Stimulated activated CD8-positive, alpha-beta memory T cell treated with anti-CD3 and anti-CD28 coated beads, Interleukin-7, amount 100 ng/mL, for 4 hours (primary cell): ENCODE measurements around the gene HADHA.
"Not testable (repeated sequence)": the region's sequence is repeated elsewhere in the genome, so short reads cannot be mapped to it uniquely, and the experiment has no call there.

Experiments
- DNase-seq, 2 donors: peaks; one replicate each; pipeline ENCODE4 v3.0.0-alpha.2; 2020; ENCODE audit warnings: low read depth in 2 of 2

Gene HADHA

DNA sequence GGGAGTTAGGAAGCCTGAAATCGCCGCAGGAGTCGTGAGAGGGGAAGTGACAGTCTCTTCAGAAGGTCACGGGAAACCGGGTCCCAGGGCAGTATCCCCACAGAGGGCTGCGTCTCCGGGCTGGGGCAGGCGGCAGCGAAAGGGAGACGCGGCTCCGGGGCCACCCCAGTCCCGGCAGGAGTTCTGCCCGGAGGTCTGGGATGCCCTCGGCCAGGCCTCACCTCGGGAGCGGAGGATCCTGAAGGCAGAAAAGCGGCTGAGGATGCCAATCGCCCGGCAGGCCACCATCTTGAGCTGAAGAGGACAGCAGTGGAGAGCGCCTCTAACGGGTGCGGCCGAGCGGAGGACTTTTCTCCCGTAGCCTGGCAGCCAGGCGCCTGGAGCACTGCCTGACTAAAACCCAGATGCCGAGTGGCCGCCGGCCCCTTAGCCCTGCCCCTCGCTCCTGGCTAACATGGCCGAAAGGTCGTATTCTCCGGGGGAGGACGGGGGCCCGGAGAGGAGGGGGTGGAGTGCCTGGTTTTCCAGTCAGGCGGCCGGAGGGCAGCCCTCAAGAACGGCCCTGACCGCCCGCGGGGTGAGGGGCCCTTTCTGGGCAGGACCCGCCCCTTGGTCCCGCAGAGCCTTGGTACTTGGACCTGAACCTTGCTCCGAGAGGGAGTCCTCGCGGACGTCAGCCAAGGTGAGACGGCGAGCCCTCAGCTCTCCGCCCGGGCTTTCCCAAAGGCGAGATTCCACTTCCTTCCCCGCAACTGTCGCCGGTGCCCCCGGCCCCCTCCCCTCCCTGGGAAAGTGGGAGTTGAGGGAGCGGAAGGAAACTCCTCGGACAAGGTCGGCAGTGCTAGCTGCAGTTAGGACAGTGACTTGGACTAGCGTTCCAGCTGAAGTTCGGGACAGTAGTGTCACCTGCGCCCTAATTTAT is at the start of gene HADHA, which contains the start of gene HADHB:
HADHA (minus strand) TSS at position 324 of the 922 bp plus-strand sequence; CDS start at position 288, 36 bp downstream.
HADHB (plus strand) TSS at position 631 of the 922 bp plus-strand sequence. CDS start 9,316 bp downstream, outside the sequence.
- peak; percentile 67 to 79 for DNase-seq

DNA sequence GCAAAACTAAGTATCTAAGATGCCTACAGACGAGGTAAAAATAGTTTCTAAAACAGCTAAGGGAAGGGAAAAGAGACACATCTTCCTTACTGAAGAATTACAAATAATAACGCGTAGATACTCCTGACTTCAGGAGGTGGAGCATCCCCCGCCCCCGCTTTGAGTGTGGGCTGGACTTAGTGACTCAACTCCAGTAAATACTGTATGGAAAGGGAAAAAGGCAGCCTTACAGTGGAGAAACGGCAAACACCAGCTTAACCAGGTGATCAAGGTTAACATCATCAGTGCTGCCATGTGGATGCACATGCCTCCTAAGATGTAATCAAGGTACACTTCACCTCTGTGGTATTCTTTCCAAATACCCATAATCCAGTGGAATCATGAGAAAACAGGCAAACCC is 48.2 kb upstream of the HADHA start:
- DNase-seq = no peak

DNA sequence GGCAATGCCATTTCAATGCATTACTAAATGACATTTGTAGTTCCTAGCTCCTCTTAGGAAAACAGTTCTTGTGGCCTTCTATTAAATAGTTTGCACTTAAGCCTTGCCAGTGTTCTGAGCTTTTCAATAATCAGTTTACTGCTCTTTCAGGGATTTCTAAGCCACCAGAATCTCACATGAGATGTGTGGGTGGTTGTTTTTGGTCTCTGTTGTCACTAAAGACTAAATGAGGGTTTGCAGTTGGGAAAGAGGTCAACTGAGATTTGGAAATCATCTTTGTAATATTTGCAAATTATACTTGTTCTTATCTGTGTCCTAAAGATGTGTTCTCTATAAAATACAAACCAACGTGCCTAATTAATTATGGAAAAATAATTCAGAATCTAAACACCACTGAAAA is 45.6 kb upstream of the HADHA start:
- no peak for DNase-seq

DNA sequence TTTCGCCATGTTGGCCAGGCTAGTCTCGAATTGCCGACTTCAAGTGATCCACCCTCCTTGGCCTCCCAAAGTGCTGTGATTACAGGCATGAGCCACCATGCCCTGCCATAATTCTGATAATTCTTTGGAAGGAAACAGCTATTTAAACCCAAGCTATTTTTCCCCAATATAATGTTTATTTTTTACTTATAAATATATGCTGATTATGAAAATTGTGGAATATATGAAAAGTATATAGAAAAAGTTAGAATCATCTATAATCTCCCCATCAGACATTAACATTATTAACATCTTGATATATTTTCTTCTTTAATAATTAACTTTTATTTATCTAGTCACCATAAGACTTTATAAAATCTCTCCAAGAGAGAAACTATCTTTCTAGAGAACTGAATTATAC is 41.5 kb upstream of the HADHA start:
- no peak for DNase-seq

DNA sequence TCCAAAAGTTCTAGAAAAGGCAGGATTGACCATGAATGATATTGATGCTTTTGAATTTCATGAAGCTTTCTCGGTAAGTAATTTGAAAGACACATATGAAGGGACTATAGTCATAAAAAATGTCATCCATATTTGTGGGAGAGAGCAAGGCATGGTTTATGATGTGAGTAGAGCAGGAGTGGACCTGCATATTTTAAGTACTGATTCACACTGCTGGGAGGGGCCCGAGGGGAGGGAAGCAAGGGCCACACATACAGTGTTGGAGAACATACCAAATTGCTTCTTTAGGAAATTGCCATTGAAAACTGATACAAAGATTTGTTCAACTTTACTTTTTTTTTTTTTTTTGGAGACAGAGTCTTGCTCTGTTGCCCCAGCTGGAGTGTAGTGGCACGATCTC is 39.7 kb upstream of the HADHA start:
- no peak for DNase-seq

DNA sequence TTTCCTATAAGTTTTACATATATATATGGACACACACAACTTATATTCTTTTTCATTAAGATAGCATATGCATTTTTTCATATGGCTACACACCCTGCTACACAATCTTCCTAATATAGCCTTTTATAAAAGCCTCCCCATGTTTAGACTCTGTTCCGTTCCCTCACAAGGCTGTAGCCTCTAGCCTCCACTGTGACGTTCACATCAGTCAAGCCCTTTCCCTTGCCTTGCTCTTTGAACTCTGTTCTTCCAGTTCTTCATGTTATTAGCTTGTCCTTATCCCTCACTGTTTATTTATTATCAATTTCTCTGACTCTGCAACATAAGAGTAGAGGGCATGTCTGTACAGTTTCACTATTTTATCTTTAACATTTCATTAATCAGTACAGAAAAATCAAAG is 39.2 kb upstream of the HADHA start:
- DNase-seq = no peak

DNA sequence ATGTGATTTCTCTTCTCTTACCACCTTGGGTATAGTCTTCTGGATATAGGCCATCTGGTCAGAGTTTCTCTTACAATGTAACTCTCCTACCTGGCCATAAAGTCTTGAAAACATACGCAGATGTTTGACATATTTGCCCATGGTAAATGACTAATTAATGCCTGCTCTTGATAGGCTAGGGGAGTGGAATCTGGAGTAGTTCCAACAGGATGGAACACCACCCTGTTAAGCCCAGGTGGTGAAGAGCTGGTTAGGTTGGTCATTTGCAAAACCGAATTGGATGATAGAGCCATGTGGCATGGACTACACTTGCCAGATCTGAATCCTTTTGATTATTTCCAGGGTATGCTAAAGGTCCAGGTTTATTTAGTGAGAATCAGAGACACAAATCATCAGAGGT is 36.8 kb upstream of the HADHA start:
- DNase-seq = no peak

DNA sequence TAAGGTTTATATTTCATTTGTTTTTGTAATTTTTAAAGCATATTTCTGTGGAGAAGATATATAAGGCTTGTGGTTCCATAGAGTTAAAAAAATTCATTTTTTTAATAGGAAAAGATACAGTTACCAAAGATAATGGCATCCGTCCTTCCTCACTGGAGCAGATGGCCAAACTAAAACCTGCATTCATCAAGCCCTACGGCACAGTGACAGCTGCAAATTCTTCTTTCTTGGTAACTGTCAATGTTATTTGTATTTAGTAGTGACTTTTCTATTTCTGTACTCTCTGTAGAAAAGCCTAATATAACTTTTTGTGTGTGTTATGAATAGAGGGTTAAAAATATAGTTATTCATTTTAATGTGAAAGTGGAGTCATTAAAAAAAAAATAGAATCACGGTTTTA is 35.5 kb upstream of the HADHA start:
- no peak for DNase-seq

DNA sequence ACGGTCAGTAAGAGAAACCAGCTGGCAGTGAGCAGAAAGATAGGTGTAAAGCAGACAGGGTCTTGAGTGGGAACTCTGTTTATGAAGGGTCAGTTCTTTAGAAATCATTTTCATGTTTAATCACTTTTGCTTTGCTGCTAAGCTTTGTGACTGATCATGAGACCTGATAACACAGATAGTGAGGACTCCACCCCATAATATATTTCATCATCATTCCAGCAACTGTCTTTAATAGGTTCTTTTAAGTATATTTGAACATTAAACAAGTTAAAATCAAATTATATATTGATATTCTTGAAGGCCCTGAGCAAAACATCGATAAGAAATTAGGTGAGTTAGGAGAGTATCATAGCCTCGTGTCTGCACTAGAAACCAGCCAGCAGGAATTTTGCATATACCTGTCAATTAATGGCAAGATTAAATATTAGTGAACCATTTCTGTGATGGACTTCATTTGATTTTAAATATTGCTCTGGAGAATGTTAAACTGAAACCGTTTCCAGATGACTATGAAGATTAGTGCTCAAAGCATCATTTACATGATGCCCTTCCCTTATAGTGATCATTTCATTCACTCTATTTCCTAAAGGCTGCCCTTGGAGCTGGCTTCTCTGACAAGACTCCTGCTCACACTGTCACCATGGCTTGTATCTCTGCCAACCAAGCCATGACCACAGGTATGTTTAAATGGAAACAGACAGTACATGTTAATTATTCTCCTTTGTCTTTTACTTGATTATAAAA is 32.2 kb upstream of the HADHA start:
- no peak for DNase-seq

DNA sequence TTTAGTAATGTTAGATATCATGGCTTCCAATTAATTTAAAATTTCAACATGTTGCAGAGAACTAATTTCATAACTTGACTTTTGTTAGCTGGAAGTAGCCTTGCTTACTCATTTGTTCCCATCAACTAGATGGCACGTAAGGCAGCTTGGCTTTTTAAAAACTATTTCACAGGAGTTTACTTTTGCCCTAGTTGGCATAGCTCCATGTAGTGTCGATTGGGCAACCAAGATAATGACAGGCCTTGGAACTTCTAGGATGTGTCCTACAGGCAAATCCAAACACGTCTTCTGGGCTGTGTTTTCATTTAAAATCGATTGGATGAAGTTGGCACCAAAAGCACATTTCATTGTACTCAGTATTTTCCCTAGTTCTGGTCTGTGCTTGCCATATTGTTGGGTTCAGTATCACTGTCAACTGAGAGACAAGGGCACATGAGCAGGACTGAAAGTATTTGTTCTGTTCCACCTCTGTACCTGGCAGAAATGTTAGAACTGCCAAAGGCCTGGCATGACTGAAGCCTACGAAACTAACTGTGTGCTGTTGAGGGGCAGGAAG is 29.7 kb upstream of the HADHA start:
- no peak for DNase-seq

DNA sequence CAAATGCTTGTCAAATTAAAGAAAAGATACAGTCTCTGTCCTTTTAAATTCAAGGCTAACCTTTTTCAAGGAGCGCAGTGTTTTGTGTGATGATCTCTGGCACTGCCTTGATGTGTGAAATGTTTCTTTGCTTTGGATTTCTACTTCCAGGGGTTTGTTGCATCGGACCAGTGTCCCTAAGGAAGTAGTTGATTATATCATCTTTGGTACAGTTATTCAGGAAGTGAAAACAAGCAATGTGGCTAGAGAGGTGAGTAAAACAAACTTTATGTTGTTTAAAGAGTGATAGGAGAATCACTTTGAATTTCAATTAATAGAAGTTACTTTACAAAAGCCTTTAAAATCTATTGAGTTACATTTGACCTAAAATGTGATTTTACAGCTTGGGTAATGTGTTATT is 29.1 kb upstream of the HADHA start:
- no peak for DNase-seq

DNA sequence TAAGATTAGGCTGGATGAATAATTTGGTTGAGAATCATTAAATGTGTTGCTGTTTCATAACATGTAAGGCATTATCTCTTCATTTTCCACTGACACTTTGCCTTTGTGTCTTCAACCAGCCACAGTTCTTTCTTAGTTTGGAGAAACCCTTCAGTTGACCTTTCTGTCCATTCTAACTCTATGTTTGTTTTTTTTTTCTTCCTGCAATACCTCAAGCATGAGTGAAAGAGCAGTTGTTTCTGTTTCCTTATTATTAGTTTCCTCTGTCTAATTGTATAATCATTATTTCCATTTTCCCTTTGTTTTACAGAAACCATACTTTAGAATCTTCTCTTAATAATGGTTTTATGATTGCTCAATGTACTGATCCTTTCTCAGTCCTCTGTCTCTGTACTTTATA is 25.9 kb upstream of the HADHA start:
- no peak for DNase-seq

DNA sequence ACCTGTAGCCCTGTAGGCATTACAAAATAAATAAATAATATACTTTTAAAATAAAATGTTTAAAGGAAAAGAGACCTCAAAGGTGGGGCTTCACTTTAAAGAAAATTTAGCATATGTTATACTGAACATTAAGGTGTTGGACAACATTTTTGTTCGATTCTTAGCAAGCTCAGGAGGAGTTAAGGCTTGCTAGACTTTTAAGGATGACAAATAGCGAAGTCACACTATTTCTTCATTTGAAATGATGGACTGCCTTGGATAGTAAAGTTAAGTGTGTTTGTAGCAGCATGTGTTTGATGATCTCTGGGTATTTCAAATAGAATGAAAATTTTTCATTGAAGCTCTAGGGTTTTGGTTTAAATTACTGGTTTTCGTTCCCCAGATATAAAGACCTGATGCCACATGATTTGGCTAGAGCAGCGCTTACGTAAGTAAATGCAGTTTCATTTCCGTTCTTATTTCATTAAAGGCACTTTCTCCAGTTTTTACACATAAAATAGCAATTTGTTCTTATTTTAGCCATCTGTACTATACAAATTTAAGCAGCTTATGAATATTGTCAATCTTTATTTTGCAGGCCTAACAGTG is 25.2 kb upstream of the HADHA start:
- no peak for DNase-seq

DNA sequence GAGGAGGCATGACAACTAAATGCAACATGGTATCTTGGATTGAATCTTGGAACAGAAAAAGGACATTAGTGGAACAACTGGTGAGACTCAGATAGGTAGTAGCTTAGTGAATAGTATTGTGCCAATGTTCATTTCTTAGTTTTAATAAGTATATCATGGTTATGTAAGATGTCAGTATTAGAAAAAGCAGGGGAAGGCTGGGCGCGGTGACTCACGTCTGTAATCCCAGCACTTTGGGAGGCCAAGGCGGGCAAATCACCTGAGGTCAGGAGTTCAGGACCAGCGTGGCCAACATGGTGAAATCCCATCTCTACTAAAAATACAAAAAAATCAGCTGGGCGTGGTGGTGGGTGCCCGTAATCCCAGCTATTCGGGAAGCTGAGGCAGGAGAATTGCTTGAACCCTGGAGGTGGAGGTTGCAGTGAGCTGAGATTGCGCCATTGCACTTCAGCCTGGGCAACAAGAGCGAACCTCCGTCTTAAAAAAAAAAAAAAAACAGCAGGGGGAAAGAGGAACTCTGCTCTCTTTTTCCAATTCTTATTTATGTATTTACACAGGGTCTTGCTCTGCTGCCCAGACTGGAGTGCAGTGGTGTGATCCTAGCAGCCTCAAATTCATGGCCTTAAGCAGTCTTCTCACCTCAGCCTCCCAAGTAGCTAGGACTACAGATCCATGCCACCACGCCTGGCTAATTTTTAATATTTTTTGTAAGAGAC is 24.4 kb upstream of the HADHA start:
- DNase-seq = not testable (repeated sequence)

DNA sequence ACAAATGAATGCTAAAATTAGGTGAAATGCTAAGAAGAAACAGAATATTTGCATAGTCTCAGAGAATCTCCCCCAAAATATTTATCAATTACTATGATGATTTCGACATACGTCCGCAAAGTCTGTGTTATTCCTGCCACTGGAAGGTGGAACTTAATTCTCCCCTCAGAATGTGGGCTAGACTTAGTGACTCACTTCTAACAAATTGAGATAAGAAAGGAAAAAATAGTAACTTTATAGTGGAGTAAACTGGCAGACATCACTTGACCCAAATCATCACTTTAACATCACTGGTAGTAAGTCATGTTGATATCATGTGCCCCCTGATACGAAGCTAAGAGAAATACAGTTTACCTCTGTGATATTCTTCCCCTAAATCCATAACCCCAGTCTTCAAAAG is 23.8 kb upstream of the HADHA start:
- no peak for DNase-seq

DNA sequence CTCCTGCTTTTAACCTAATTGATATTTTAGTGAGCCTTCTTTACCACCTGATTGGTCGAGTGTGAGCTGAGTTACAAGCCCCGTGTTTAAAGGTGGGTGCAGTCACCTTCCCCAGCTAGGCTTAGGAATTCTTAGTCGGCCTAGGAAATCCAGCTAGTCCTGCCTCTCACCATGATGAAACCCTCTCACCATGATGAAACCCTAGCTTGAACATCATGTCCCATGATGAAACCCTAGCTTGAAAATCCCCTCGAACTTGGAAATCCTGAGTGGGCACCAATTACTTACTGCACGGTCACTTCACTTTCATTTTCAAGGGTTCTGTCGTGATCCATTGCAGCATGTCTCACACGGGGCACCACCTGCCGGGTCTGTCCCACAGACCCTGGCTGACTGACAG is 14.4 kb upstream of the HADHA start:
- not testable (repeated sequence) for DNase-seq

DNA sequence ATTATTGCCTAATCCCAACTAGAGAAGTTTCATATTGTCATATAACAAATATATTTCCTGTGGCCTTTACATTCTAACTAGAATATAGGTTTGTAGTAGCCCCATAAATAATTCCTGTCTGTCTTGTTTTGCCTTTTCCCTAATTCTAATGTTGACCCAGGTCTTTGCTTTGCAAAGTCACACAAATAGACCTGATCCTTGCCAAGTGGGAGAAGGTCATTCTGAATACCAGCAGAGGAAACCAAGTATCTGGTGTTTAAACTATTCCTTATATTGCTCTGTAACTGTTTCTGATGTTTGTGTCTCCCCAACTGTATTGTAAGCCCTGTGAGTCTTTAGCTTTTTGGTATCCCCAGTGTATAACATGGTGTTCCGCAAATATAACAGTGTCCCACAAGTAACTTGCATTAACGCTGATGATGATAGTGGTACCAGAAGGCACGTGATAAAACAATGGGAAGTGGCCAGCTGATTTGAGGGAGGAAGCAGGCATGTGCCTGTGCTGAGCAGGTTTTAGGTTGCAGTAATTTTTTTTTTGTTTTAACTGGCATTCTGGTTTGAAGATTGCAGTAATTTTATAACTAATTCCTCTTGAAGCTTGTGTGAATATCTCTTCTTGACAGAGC is 11.4 kb upstream of the HADHA start:
- DNase-seq = no peak

DNA sequence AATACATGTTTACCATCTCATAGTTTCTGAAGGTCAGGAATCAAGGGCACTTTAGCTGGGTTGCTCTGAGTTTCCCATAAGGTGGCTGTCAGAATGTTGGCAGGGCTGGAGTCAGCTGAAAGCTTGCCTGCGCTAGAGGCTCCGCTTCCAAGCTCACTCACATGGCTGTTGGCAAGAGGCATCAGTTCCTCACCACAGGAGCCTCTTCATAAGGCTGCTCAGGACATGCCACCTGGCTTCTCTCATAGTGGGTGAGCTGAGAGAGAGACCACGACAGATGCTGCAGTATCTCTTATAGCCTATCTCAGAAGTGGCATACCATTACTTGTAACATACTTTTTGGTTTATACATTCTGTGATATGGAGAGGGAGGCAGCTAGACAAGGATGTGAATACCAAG is 7.5 kb upstream of the HADHA start:
- DNase-seq = no peak

DNA sequence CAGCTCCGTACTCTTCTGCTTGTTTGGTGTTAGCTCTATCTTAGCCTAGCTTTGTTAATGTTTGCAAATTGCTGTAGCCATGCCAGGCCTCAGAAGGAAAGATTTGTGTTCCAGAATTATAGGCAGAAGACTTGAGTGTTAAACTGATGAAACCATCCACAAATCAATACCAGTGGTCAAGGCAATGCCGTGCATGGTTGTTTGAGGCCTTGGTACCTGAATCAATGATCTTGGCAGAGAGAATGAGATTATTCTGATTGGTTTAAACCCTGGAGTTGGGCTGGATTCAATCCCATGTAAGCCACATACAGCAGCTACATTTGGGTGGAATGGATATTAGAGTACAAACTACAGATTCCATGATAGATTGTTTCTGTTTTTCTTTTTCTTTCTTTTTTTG is 5.2 kb upstream of the HADHA start:
- DNase-seq = no peak

DNA sequence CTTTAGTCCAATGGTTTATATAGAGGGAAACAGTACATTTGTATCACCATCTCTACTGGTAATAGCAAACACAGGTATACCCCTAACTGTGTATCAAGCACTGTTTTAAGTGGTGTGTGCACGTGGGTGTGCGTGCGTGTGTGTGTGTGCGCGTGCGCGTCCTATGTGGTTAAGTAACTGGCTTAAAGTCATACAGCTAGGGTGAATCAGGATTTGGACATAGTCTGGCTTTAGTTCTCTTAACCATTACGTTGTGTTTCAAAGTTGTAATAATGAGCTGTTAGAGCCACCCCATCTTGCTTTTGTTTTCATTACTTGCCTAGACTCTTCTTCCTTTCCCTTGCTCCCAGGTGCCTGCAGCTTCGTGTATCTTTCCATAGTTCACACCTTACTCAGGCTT is 2.4 kb upstream of the HADHA start:
- no peak for DNase-seq

DNA sequence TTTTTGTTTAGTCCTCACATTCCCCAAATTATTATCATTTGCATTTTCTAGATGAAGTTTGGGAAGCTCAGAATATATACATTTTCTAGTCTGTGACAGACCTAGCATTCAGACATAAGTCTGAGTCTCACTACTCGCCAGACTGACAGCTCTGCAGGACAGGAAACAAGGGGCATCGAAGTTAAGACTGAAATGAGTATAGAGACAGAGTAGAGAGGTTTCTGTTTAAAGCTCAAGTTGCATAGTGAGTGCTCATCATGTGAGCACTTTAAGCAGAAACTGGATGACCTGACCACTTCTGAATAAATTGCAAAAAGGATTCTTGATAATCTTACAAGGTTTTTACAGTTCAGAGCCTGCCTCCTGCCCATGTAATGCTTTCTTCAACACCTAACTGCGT is 1.4 kb upstream of the HADHA start:
- DNase-seq = no peak
